Neural cell (in vitro differentiated cells): ENCODE measurements around the gene WASF1.

Source experiments
- RAD21 ChIP-seq: fragments of 450-650 bp; conservative IDR thresholded peaks from 2 replicates; pipeline ENCODE4 v1.6.1; 2014; ENCODE audit warnings: antibody characterized with exemption, mild to moderate bottlenecking, moderate library complexity
- TF ChIP-seq, protein P1 (sequence below): fragments of 450-650 bp; IDR thresholded peaks from 2 replicates; pipeline ENCODE4 v1.5.1; 2014; ENCODE audit warnings: antibody characterized with exemption, mild to moderate bottlenecking, moderate library complexity; ENCODE audit not compliant: poor library complexity, severe bottlenecking
- TF ChIP-seq, protein P2 (sequence below): IDR thresholded peaks from 2 replicates; pipeline ENCODE4 v1.6.1; 2012; ENCODE audit warnings: borderline replicate concordance

DNA sequence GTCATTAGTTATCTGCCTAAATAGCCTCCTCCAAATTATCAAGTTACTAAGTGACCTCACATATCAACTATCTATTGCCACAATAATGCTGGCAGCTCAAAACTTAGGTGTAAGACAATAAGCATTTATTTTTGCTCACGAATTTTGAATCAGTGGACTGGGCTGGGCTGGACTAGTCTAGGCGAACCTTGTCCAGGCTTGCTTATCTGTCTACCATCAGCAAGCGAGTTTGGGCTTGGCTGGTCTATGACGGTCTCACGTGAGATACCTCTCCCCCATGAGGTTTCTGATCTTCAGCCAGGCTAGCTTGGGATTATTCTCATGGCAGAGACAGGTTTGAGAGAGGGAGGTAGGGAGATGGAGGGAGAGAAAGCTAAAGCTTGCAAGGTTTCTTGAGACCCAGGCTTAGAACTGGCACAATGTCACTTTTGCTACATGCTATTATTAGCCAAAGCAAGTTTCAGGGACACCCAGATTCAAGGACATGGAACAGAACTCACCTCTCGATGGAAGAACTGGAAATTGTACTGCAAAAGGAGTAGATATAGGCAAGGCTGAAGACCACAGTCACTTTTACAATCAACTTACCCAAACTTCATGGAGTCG, 80.9 kb downstream of the WASF1 start:
- TF ChIP-seq, protein P1, sequence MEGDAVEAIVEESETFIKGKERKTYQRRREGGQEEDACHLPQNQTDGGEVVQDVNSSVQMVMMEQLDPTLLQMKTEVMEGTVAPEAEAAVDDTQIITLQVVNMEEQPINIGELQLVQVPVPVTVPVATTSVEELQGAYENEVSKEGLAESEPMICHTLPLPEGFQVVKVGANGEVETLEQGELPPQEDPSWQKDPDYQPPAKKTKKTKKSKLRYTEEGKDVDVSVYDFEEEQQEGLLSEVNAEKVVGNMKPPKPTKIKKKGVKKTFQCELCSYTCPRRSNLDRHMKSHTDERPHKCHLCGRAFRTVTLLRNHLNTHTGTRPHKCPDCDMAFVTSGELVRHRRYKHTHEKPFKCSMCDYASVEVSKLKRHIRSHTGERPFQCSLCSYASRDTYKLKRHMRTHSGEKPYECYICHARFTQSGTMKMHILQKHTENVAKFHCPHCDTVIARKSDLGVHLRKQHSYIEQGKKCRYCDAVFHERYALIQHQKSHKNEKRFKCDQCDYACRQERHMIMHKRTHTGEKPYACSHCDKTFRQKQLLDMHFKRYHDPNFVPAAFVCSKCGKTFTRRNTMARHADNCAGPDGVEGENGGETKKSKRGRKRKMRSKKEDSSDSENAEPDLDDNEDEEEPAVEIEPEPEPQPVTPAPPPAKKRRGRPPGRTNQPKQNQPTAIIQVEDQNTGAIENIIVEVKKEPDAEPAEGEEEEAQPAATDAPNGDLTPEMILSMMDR: no peak
- TF ChIP-seq, protein P2, sequence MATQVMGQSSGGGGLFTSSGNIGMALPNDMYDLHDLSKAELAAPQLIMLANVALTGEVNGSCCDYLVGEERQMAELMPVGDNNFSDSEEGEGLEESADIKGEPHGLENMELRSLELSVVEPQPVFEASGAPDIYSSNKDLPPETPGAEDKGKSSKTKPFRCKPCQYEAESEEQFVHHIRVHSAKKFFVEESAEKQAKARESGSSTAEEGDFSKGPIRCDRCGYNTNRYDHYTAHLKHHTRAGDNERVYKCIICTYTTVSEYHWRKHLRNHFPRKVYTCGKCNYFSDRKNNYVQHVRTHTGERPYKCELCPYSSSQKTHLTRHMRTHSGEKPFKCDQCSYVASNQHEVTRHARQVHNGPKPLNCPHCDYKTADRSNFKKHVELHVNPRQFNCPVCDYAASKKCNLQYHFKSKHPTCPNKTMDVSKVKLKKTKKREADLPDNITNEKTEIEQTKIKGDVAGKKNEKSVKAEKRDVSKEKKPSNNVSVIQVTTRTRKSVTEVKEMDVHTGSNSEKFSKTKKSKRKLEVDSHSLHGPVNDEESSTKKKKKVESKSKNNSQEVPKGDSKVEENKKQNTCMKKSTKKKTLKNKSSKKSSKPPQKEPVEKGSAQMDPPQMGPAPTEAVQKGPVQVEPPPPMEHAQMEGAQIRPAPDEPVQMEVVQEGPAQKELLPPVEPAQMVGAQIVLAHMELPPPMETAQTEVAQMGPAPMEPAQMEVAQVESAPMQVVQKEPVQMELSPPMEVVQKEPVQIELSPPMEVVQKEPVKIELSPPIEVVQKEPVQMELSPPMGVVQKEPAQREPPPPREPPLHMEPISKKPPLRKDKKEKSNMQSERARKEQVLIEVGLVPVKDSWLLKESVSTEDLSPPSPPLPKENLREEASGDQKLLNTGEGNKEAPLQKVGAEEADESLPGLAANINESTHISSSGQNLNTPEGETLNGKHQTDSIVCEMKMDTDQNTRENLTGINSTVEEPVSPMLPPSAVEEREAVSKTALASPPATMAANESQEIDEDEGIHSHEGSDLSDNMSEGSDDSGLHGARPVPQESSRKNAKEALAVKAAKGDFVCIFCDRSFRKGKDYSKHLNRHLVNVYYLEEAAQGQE: no peak
- no peak for TF ChIP-seq RAD21
